GM19351 (cell line): ENCODE data around the gene OTOA.
"Not testable (repeated sequence)": the region's sequence is repeated elsewhere in the genome, so short reads cannot be mapped to it uniquely, and the experiment has no call there.

Experiments
- ATAC-seq: cut with Tn5 transposase; IDR thresholded peaks from one replicate; pipeline ENCODE4 v1.9.1; 2021; ENCODE audit warnings: mild to moderate bottlenecking, moderate library complexity; ENCODE audit not compliant: unreplicated experiment

OTOA gene

DNA sequence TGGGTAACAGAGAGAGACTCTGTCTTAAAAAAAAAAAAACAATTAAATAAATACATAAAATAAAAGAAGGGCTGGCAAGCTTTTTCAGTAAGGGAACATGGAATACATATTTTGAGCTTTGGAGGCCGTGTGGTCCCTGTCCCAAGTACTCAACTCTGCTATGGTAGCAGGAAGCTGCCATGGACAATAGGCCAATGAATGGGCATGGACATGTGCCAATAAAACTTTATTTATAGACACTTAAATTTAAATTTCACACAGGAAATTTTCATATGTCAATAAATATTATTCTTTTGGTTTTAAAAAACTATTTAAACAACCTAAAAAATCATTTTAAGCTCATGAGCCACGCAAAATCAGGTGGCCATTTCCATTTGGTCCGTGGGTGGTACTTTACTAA is 3.8 kb downstream of the OTOA start:
- no peak for ATAC-seq

DNA sequence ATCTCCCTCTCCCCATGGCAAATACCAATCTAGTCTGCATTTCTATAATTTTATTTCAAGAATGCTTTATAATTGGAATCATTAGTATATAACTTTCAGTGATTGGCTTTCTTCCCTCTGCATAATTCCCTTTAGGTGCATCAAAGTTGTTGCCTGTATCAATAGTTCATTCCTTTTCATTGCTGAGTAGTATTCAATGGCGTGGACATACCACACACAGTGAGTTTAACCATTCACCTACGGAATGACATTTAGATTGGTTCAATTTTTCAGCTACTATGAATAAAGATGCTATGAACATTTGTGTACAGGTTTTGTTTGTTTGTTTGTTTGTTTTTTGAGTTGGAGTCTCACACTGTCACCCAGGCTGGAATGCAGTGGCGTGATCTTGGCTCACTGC is 9.7 kb downstream of the OTOA start:
- ATAC-seq: no peak

- not testable (repeated sequence) for ATAC-seq
Observed at GRCh38 chr16:21674456-21674855, 10.7 kb downstream of the OTOA start.

- not testable (repeated sequence) for ATAC-seq
Observed at GRCh38 chr16:21680714-21681113, 16.9 kb downstream of the OTOA start.

DNA sequence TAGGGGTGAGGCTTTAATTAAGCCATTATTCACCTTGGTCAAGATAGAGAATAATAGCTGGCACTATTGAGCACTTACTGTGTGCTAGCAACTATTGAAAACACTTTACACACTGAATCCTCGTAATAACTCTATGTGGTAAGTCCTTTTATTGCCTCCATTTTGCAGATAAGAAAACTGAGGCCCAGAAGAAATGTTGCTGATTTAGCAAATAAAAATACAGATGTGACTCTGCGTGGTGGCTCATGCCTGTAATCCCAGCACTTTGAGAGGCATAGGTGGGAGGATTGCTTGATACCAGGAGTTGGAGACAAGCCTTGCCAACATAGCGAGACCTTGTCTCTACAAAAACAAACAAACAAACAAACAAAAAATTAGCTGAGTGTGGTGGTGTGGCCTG is 19.4 kb downstream of the OTOA start:
- ATAC-seq: no peak

DNA sequence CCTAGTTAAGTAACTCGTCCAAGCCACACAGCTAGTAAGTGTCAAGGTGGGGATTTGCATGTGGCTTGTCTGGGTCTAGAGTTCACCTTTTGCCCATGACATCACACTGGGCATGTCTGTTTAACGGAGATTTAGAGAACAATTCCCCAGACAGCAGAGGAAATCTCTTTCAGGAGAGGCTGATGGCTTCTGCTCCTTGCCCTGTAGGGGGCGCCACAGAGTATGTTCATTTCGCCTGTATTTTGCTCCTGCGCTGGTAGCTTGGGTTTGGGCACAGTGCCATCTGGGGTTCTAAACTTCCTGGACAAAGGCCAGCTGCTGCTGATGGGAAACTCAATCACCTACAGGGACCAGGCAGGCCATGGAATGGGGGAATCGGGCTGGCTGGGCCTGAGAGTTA is 20.4 kb downstream of the OTOA start:
- ATAC-seq: no peak

GRCh38 chr16:21685034-21685455 is 21.3 kb downstream of the OTOA start:
- ATAC-seq: no peak

GRCh38 chr16:21689107-21689506 is 25.3 kb downstream of the OTOA start:
- no peak for ATAC-seq

DNA sequence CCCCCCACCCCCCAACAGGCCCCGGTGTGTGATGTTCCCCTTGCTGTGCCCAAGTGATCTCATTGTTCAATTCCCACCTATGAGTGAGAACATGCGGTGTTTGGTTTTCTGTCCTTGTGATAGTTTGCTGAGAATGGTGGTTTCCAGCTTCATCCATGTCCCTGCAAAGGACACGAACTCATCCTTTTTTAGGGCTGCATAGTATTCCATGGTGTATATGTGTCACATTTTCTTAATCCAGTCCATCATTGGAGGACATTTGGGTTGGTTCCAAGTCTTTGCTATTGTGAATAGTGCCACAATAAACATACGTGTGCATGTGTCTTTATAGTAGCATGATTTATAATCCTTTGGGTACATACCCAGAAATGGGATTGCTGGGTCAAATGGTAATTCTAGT is 27.2 kb downstream of the OTOA start:
- ATAC-seq: not testable (repeated sequence)

- ATAC-seq: no peak
Observed at GRCh38 chr16:21694609-21695008, 30.8 kb downstream of the OTOA start.

- no peak for ATAC-seq
Observed at GRCh38 chr16:21697032-21697431, 33.3 kb downstream of the OTOA start.

- ATAC-seq: no peak
Observed at GRCh38 chr16:21698169-21699032, 34.6 kb downstream of the OTOA start.

DNA sequence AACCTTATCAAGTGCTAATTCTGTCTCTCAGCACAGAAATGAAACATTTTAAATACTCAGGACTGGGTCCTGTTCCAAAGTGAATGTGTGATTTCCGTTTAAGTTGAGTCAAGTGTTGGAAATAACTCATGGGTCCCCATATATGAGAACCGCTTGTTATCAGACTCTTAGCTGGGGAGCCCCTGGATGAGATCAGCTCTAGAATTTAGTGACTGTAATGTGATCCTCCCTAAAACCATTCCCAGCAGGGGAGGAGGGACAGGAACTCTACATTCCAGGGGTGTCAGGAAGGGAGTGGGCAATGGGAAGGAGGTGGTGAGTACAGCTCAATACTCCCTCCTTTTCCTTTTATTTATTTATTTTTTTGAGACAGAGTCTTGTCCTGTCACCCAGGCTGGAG is 37.5 kb downstream of the OTOA start:
- ATAC-seq: no peak

GRCh38 chr16:21702276-21702675 is 38.5 kb downstream of the OTOA start:
- no peak for ATAC-seq

DNA sequence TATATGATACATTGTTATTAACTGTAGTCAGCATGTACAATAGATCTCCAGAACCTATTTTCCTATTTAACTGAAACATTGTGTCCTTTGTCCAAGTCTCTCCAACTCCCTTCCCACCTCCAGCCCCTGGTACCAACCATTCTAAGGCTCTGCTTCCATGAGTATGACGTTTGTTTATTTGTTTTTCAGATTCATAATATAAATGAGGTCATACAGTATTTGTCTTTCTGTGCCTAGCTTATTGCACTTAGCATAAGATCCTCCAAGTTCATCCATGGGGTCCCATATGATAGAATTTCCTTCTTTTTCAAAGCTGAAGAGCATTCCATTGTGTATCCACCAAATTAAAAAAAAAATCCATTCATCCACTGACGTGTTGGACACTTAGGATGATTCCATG is 39.4 kb downstream of the OTOA start:
- ATAC-seq: no peak

- no peak for ATAC-seq
Observed at GRCh38 chr16:21703589-21704174, 39.9 kb downstream of the OTOA start.

GRCh38 chr16:21704266-21704665 is 40.5 kb downstream of the OTOA start:
- ATAC-seq: no peak

DNA sequence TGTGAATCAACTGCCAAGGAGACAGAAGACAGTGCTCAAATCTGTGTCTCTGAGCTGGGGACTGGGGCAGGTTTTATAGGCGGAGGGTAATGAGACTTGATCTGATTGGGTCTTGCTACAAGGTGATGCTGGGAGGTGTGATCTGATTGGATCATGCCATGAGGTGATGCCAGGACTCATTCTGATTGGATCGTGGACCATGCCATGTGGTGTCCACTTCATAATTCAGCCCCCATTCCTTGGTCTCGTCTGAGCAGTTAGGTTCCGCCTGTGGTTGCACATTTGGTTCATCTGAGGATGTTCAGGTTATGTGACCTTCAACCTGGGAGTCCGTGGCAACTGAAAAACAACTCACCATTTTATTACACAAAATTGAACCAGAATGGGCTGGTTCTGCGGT is 41.0 kb downstream of the OTOA start:
- no peak for ATAC-seq

- ATAC-seq: no peak
Observed at GRCh38 chr16:21708533-21709115, 44.9 kb downstream of the OTOA start.

GRCh38 chr16:21710938-21711337 is 47.2 kb downstream of the OTOA start:
- no peak for ATAC-seq

- ATAC-seq: no peak
Observed at GRCh38 chr16:21713549-21714368, 50.0 kb downstream of the OTOA start.

- not testable (repeated sequence) for ATAC-seq
Observed at GRCh38 chr16:21714369-21714618, 50.5 kb downstream of the OTOA start.
